IMR-90 (cell line): ENCODE measurements around the gene TMCO1. TPM values are rescaled to one million over a fixed set of nuclear protein-coding genes. Genes with fewer than 3 reads are reported as not detected.

Experiments
- ATAC-seq: fragments of 200-7000 bp; cut with Tn5 transposase; 2 replicates; pipeline ENCODE4 v1.9.1; 2020; ENCODE audit warnings: low read depth, mild to moderate bottlenecking, moderate library complexity
- BruUV-seq: library from RNA; stranded (reverse); fragments of 400-500 nt; replicated peaks from 2 replicates; lab custom pipeline; 2021; lab: Mats Ljungman, UMichigan
- CTCF ChIA-PET: fragments of 300-600 bp; formaldehyde crosslinking; extraction: SDS; loops from one replicate; lab custom pipeline; 2021; ENCODE audit warnings: antibody characterized with exemption; lab: Yijun Ruan, JAX
- POLR2A ChIA-PET: fragments of 300-600 bp; sonication (Branson Sonifier 250); formaldehyde crosslinking; loops from one replicate; lab custom pipeline; 2022; ENCODE audit warnings: antibody characterized with exemption; ENCODE audit not compliant: unreplicated experiment; lab: Charles Lee
- DNase-seq: peaks from one replicate; pipeline ENCODE4 v3.0.0; 2013
- H2AFZ ChIP-seq: replicated peaks from 2 replicates; pipeline ENCODE3; 2013; ENCODE audit warnings: low read length, mild to moderate bottlenecking; ENCODE audit not compliant: poor library complexity
- H2AK5ac ChIP-seq: 2 replicates; pipeline ENCODE4 v1.6.1; 2013; ENCODE audit warnings: low read depth, low read length, inconsistent platforms
- H2AK9ac ChIP-seq: replicated peaks from 2 replicates; pipeline ENCODE3; 2013; ENCODE audit warnings: mild to moderate bottlenecking, low read depth, low read length, moderate library complexity; ENCODE audit not compliant: poor library complexity
- H2BK120ac ChIP-seq: 2 replicates; pipeline ENCODE4 v1.6.1; 2013; ENCODE audit warnings: low read depth, low read length, inconsistent platforms
- H2BK15ac ChIP-seq: 3 replicates; pipeline ENCODE4 v1.6.1; 2013; ENCODE audit warnings: low read depth, low read length, inconsistent platforms
- H2BK20ac ChIP-seq: 2 replicates; pipeline ENCODE4 v1.6.1; 2013; ENCODE audit warnings: low read depth, mild to moderate bottlenecking, inconsistent platforms, low read length, moderate library complexity
- H2BK5ac ChIP-seq: 2 replicates; pipeline ENCODE4 v1.6.1; 2013; ENCODE audit warnings: mild to moderate bottlenecking, low read depth, low read length, inconsistent platforms; ENCODE audit not compliant: poor library complexity, severe bottlenecking
- H3K14ac ChIP-seq: replicated peaks from 2 replicates; pipeline ENCODE4 v1.6.1; 2013; ENCODE audit warnings: low read depth, low read length, inconsistent platforms
- H3K18ac ChIP-seq: 2 replicates; pipeline ENCODE4 v1.6.1; 2013; ENCODE audit warnings: low read depth, low read length, control low read depth
- H3K23ac ChIP-seq: 2 replicates; pipeline ENCODE4 v1.6.1; 2013; ENCODE audit warnings: low read depth, low read length, inconsistent platforms
- H3K27ac ChIP-seq: 2 replicates; pipeline ENCODE4 v1.5.1; 2013; ENCODE audit warnings: mild to moderate bottlenecking, control low read depth, low read length; ENCODE audit not compliant: insufficient read depth
- H3K27me3 ChIP-seq: 2 replicates; pipeline ENCODE4 v1.6.1; 2013; ENCODE audit warnings: low read length; ENCODE audit not compliant: control insufficient read depth, insufficient read depth
- H3K36me3 ChIP-seq: 2 replicates; pipeline ENCODE4 v1.6.1; 2013; ENCODE audit warnings: low read length, mixed read lengths; ENCODE audit not compliant: control insufficient read depth, insufficient read depth
- H3K4ac ChIP-seq: 2 replicates; pipeline ENCODE4 v1.6.1; 2013; ENCODE audit warnings: low read depth, low read length, inconsistent platforms
- H3K4me1 ChIP-seq: 2 replicates; pipeline ENCODE4 v1.6.1; 2013; ENCODE audit warnings: low read length, mixed read lengths; ENCODE audit not compliant: control insufficient read depth, insufficient read depth
- H3K4me2 ChIP-seq: 2 replicates; pipeline ENCODE4 v1.6.1; 2013; ENCODE audit warnings: low read depth, mild to moderate bottlenecking, control low read depth, low read length, moderate library complexity
- H3K4me3 ChIP-seq: 2 replicates; pipeline ENCODE4 v1.5.1; 2013; ENCODE audit warnings: low read depth, mild to moderate bottlenecking, control low read depth, low read length, moderate library complexity; ENCODE audit not compliant: insufficient read depth
- H3K56ac ChIP-seq: 2 replicates; pipeline ENCODE4 v1.6.1; 2013; ENCODE audit warnings: low read length, inconsistent platforms; ENCODE audit not compliant: insufficient read depth; ENCODE audit errors: extremely low read depth
- H3K79me1 ChIP-seq, 2 experiments: 2 replicates each; pipeline ENCODE4 v1.6.1; 2013; ENCODE audit warnings: low read length in 2 of 2, inconsistent platforms in 1 of 2, low read depth in 1 of 2
- H3K9ac ChIP-seq: 2 replicates; pipeline ENCODE4 v1.6.1; 2013; ENCODE audit warnings: low read depth, low read length, control low read depth
- H3K9me1 ChIP-seq: 2 replicates; pipeline ENCODE4 v1.6.1; 2013; ENCODE audit warnings: low read length, inconsistent platforms; ENCODE audit not compliant: insufficient read depth
- H3K9me3 ChIP-seq: 2 replicates; pipeline ENCODE4 v1.6.1; 2013; ENCODE audit warnings: low read length; ENCODE audit not compliant: control insufficient read depth, insufficient read depth
- H4K20me1 ChIP-seq: 2 replicates; pipeline ENCODE4 v1.6.1; 2013; ENCODE audit warnings: low read length, inconsistent platforms; ENCODE audit not compliant: insufficient read depth
- H4K5ac ChIP-seq: 2 replicates; pipeline ENCODE4 v1.6.1; 2013; ENCODE audit warnings: mild to moderate bottlenecking, low read depth, low read length, control low read depth
- H4K8ac ChIP-seq, 2 experiments: 2 replicates each; pipeline ENCODE4 v1.6.1; 2013; ENCODE audit warnings: low read depth in 2 of 2, low read length in 2 of 2, control low read depth in 1 of 2, inconsistent platforms in 1 of 2
- H4K91ac ChIP-seq: 2 replicates; pipeline ENCODE4 v1.6.1; 2013; ENCODE audit warnings: low read depth, low read length, inconsistent platforms; ENCODE audit not compliant: insufficient read depth
- BHLHE40 ChIP-seq: fragments of 150-350 bp; IDR thresholded peaks from 2 replicates; pipeline ENCODE4 v1.6.1; 2016; ENCODE audit warnings: mild to moderate bottlenecking, low read depth, low read length
- CEBPB ChIP-seq: IDR thresholded peaks from 2 replicates; pipeline ENCODE4 v1.6.1; 2012; ENCODE audit warnings: low read depth, low read length, improper control_type of control experiment
- CHD1 ChIP-seq: IDR thresholded peaks from 2 replicates; pipeline ENCODE4 v1.6.1; 2012; ENCODE audit warnings: low read depth, low read length, improper control_type of control experiment
- CTCF ChIP-seq: conservative IDR thresholded peaks from 2 replicates; pipeline ENCODE4 v1.5.1; 2012; ENCODE audit warnings: mild to moderate bottlenecking, low read depth, low read length, improper control_type of control experiment
- ELK1 ChIP-seq: fragments of 150-350 bp; IDR thresholded peaks from 2 replicates; pipeline ENCODE4 v1.6.1; 2016; ENCODE audit warnings: low read depth, mild to moderate bottlenecking, low read length, moderate library complexity, borderline replicate concordance
- FOS ChIP-seq: fragments of 150-350 bp; IDR thresholded peaks from 2 replicates; pipeline ENCODE4 v1.6.1; 2016; ENCODE audit warnings: low read depth, low read length
- MAFK ChIP-seq: IDR thresholded peaks from 2 replicates; pipeline ENCODE4 v1.6.1; 2012; ENCODE audit warnings: low read depth, low read length, improper control_type of control experiment
- MAZ ChIP-seq: IDR thresholded peaks from 2 replicates; pipeline ENCODE4 v1.6.1; 2012; ENCODE audit warnings: low read depth, mild to moderate bottlenecking, low read length, improper control_type of control experiment, moderate library complexity, borderline replicate concordance
- MXI1 ChIP-seq: IDR thresholded peaks from 2 replicates; pipeline ENCODE4 v1.6.1; 2012; ENCODE audit warnings: low read depth, mild to moderate bottlenecking, low read length, moderate library complexity, borderline replicate concordance
- NFE2L2 ChIP-seq: fragments of 150-350 bp; IDR thresholded peaks from 2 replicates; pipeline ENCODE4 v1.6.1; 2016; ENCODE audit warnings: low read depth, mild to moderate bottlenecking, low read length
- POLR2A ChIP-seq: IDR thresholded peaks from 2 replicates; pipeline ENCODE4 v1.6.1; 2012; ENCODE audit warnings: mild to moderate bottlenecking, low read depth, low read length
- RAD21 ChIP-seq: IDR thresholded peaks from 2 replicates; pipeline ENCODE4 v1.6.1; 2012; ENCODE audit warnings: low read length, improper control_type of control experiment
- RCOR1 ChIP-seq: IDR thresholded peaks from 2 replicates; pipeline ENCODE4 v1.6.1; 2012; ENCODE audit warnings: mild to moderate bottlenecking, low read length, improper control_type of control experiment; ENCODE audit not compliant: insufficient replicate concordance
- RFX5 ChIP-seq: IDR thresholded peaks from 2 replicates; pipeline ENCODE4 v1.8.0; 2012; ENCODE audit warnings: low read depth, mild to moderate bottlenecking, low read length, moderate library complexity
- SMC3 ChIP-seq: fragments of 150-350 bp; IDR thresholded peaks from 2 replicates; pipeline ENCODE4 v1.6.1; 2016; ENCODE audit warnings: low read depth, mild to moderate bottlenecking, antibody characterized with exemption, low read length, moderate library complexity
- USF2 ChIP-seq: fragments of 150-350 bp; IDR thresholded peaks from 2 replicates; pipeline ENCODE4 v1.6.1; 2017; ENCODE audit warnings: mild to moderate bottlenecking, antibody characterized with exemption, low read length, low read depth
- WGBS, 2 experiments: methylation state at CpG; one replicate each; pipeline versions ENCODE4 v1.1.5 to v1.1.7; 2013; ENCODE audit warnings: missing lambda C conversion rate in 2 of 2; ENCODE audit not compliant: insufficient read length in 1 of 2; ENCODE audit errors: extremely low coverage in 2 of 2; 5-methylcytosine and 5-hydroxymethylcytosine counted together
- dilution Hi-C: fragments of 300-500 bp; cut with HindIII; formaldehyde crosslinking; loops from one replicate; pipeline ENCODE4 v1.14.3; 2018; ENCODE audit warnings: low sequenced_read_pairs; ENCODE audit not compliant: unreplicated experiment
- in situ Hi-C: fragments of 300-500 bp; cut with MboI; formaldehyde crosslinking; loops from 3 replicates; pipeline ENCODE4 v1.14.3; 2019; ENCODE audit warnings: low sequenced_read_pairs, inconsistent platforms, mixed read lengths
- intact Hi-C: fragments of 100-400 bp; cut with micrococcal nuclease; formaldehyde crosslinking; loops from 2 replicates; pipeline ENCODE4 v1.10.0; 2022
- polyA plus RNA-seq, 3 experiments: library from polyadenylated mRNA; depleted of rRNA; stranded (reverse); fragments of >200 nt; gene quantifications; 2 replicates each; pipeline ENCODE4 v1.2.3, GENCODE V29; 2012; ENCODE audit warnings: low replicate concordance in 1 of 3
- total RNA-seq: library from RNA; depleted of rRNA; stranded (reverse); fragments of >200 nt; gene quantifications from 2 replicates; pipeline ENCODE4 v1.2.3, GENCODE V29; 2012

The TMCO1 gene
- total and polyA plus RNA-seq, 2 of the 4 experiments (the other 2 are of a cell fraction): 86.4 to 113 TPM

GRCh38 chr1:165763442-165763841 lies 5.2 kb downstream of the TMCO1 start:
- no CpG with 5 or more reads among the region's 2 CpGs for WGBS, 2 experiments
- in situ Hi-C loops: no loop called here
- POLR2A ChIA-PET: no interaction called here

More at GRCh38 chr1:165763442-165763841, 5.2 kb downstream of the TMCO1 start:
- Histone ChIP-seq H2AK9ac (no peak overlapping the region), H2BK5ac (no peak overlapping the region), H3K4ac (no peak overlapping the region), H3K27ac (no peak overlapping the region), H2BK120ac (no peak overlapping the region), H4K8ac (no peak overlapping the region), H3K36me3 (peaks cover 21% of the 10 kb centered on the region), H3K56ac (no peak overlapping the region), H2BK20ac (no peak overlapping the region), H3K27me3 (no peaks in the 10 kb centered on the region), H4K5ac (no peak overlapping the region), H4K20me1 (no peaks in the 10 kb centered on the region; the same call in 1 of the 2 replicates), H3K4me3 (no peak overlapping the region), H3K14ac (no peak overlapping the region), H3K4me1 (peaks cover 3% of the 10 kb centered on the region; the same call in 1 of the 2 replicates), H3K9me3 (no peaks in the 10 kb centered on the region), H3K18ac (no peak overlapping the region), H4K91ac (no peak overlapping the region), H3K4me2 (no peak overlapping the region), H2BK15ac (no peak overlapping the region), H3K9ac (no peak overlapping the region), H3K23ac (no peak overlapping the region), H3K9me1 (no peaks in the 10 kb centered on the region), H2AFZ (no peak overlapping the region), H3K79me1 (peaks cover 19 to 40% of the 10 kb centered on the region in 2 experiments), H2AK5ac (no peak overlapping the region)
- CTCF ChIA-PET: interaction anchor here (1.0 kb wide), 1 partner anchor 27 kb away, joined by 4 read pairs; no protein-coding TSS in a partner anchor
- ATAC-seq: no peak
- DNase-seq: no peak
- TF ChIP-seq FOS: no peak
- TF ChIP-seq CHD1: no peak
- no peak for TF ChIP-seq MAZ
- no peak for TF ChIP-seq POLR2A
- TF ChIP-seq MAFK: no peak
- TF ChIP-seq MXI1: no peak
- no peak for TF ChIP-seq BHLHE40
- TF ChIP-seq ELK1: no peak
- TF ChIP-seq RFX5: no peak
- TF ChIP-seq RAD21: no peak
- no peak for TF ChIP-seq RCOR1
- TF ChIP-seq USF2: no peak
- no peak for TF ChIP-seq NFE2L2
- no peak for TF ChIP-seq CEBPB
- TF ChIP-seq CTCF: no peak
- no peak for TF ChIP-seq SMC3
- intact Hi-C loops: no loop called here
- BruUV-seq: no TSS peak
- dilution Hi-C loops: no loop called here
